Globus pallidus (tissue), 1 donor: ENCODE data around the gene EYS.
A peak's percentile ranks its signal among the peaks of the same experiment; 100 is the strongest.
"Not testable (repeated sequence)": the region's sequence is repeated elsewhere in the genome, so short reads cannot be mapped to it uniquely, and the experiment has no call there.

ENCODE experiments used
- DNase-seq: peaks from one replicate; pipeline ENCODE4 v3.0.0-alpha.2; 2015; ENCODE audit warnings: low spot score

The EYS gene

DNA sequence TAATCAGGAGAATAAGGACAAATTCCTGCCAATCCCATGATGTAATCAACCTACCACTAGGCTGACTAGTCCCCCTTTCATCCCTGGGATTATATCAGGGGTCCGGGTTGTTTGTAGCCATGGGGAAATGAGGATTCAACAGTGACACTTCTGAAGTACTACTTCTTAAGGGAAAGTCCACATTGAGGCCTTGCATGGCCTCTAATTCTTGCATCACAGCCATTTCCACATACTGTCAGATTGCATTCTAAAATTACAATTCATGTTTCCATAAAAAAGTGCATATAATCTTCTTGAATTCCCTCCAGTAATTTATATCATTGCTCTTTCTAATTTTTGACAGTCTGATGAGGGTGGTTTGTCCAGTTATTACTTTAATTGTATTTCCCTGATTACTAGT is 1887.2 kb downstream of the EYS start:
- DNase-seq: no peak

DNA sequence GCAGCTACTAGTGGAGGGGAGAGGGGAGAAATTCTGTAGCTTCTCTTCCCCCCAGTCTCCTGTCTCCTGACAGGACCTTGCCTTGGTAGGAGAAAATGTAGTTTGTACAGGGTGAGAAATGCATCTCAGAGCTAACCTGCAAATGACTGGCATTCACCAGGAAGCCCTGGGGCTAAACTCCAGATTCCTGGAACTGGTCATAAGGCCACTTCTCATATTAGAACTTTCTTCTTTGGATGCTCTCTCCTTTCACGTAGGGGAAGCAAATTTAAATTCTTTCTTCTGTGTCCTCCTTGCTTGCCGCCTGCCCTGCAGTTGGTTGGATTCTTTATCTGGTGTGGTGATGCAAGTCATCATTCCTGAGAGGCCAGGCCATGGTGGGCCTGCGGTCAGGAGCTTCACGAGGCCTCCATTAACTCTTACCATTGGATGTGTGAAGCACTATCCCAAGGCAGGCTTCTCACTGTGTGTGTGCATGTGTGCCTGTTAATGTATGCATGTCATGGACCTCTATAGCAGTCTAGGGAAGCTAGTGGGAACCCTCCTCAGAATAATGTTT is 1889.5 kb downstream of the EYS start:
- DNase-seq: no peak

DNA sequence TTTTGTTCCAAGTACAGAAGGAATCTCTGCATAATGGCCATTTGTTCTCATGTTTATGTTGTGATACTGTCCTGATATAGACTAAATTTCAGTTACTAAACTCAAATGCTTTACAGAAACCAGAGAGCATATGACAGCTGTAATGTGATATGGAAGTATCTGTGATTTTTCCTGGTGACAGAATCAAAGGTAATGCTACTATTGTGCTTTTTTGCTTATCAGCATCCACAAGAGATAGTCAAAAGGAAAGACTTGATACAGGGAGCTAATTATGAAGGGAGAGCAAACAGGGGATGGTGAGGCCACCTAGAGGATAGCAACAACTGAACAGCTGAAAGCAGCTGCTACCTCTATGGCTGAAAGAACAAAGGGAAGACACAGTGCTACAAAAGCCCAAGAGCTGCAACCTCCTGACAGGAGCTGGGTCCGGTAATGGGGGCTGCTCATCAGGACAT is 1890.0 kb downstream of the EYS start:
- DNase-seq: peak; percentile 33

DNA sequence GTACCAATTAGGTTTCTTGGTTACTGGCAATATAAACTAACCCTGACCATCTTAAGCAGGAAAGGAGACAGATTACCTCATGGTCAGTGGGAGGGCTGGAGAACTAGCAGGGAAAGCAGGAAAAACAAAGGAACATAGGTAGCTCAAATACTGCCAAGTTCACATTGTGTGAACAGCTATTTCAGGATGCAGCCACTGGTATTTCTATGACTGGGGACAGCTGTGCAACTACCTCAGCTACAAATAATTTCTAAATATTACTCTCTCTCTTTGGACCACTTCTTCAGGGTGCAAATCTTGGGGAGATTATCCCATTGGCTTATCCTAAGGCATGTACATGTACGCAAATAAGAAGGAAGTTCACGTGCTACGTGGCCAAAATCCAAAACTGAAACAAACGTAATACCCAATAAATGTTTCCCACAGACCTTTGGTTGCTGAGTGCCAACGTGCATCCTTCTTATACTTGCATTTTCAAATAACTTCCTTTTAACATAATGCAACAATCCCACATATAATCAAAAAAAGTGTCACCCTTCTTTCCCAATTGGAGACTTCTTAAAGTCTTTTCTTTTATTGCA is 1890.5 kb downstream of the EYS start:
- no peak for DNase-seq

- no peak for DNase-seq
Measured at GRCh38 chr6:63814459-63814858, 1892.6 kb downstream of the EYS start.

DNA sequence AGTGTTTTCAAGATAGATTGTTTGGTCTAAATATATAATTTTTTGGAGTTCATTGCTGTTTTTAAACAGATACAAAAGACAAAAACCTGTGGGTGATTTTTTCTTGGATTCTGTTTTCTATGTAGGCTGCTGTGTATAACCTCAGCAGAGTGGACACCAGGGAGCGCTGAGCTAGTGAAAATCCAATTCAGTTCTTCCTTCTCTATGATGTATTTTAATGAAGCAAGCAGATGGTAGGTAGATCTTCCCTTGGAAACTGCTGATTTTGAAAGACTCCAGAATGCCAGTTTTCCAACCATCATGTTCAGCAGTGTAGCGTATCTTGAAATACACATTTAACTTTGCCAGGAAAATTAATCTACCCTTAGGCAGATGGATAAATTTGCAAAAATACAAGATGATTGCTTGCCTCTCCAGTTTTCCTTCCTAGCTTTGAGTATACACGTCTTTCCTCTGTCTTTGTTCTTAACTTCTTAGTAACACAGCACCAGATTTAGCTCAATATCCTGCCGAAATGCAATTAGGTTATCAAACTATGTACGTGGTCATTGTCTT is 1893.4 kb downstream of the EYS start:
- no peak for DNase-seq

DNA sequence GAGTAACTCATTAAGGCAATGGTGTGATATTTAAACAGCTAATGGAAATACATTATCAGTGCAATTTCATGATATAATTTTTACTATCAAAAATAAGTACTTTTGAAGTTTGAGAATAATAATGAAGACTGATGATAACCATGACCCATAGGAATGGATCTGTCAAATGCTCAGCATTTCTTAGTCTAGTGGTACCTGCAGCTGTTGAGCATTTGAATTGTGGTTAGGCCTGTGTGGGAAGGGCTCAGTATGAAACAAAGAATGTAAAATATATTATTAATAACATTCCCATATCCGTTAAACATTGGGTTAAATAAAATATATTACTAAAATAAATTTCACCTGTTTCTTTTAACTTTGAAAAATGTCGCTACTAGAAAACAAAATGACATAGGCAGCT is 1898.5 kb downstream of the EYS start:
- no peak for DNase-seq

GRCh38 chr6:63807056-63807455 is 1900.0 kb downstream of the EYS start:
- no peak for DNase-seq

GRCh38 chr6:63806573-63806913 is 1900.5 kb downstream of the EYS start:
- no peak for DNase-seq

- no peak for DNase-seq
Measured at GRCh38 chr6:63805808-63806572, 1901.0 kb downstream of the EYS start.

GRCh38 chr6:63805345-63805744 is 1901.7 kb downstream of the EYS start:
- DNase-seq: no peak

DNA sequence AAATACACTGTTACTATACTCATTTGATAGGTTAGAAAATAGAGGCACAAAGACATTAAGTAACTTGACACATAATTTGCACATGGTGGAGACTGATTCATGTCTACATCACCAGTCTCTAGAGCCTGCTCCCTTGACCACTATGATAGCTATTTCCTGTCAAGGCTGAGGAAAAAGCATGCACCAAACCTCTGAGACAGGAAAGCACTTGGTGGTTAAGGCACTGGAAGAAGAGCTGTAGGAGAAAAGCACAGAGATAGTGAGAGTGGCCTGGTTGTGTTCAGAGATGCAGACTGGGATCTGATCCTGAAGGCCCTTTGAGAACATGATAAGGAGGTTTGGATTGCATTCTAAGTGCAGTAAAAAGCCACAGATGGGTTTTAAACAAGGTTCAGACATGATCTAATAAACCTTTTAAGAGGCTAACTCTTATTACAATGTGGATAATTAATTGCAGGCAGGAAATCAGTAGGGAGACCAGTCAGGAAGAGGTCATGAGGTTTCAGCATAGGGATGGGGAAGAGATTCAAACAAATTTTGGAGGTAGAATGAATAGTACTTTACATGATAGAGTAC is 1902.6 kb downstream of the EYS start:
- DNase-seq: no peak

- DNase-seq: peak; percentile 62
Measured at GRCh38 chr6:63803371-63803770, 1903.7 kb downstream of the EYS start.

DNA sequence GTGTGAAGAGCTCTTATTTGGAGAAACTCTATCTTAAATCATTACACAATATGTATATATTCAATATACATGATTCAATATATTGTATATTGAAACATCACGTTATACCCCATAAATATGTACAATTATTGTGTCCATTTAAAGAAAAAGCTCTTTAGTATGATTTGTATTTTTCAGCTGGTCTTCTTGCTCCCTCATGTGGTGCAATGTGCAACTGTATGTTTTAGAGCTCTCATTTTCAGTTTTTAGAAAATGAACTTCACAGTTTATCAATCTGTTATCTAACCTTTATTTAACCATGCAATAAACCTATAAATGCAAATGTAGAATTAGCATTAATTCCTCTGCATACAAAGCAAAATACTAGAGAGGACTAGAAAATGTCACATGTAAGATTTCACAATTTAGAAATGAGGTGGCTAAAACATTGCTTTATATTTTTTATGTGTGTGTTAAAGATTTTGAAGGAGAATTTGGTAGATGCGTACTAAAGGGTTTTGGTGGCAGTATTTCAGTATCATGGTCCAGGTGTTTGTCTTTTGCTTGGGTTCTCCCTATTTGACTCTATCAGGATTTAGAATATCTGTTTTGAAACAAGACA is 1904.3 kb downstream of the EYS start:
- peak; percentile 41 for DNase-seq

GRCh38 chr6:63800386-63800785 is 1906.6 kb downstream of the EYS start:
- not testable (repeated sequence) for DNase-seq

DNA sequence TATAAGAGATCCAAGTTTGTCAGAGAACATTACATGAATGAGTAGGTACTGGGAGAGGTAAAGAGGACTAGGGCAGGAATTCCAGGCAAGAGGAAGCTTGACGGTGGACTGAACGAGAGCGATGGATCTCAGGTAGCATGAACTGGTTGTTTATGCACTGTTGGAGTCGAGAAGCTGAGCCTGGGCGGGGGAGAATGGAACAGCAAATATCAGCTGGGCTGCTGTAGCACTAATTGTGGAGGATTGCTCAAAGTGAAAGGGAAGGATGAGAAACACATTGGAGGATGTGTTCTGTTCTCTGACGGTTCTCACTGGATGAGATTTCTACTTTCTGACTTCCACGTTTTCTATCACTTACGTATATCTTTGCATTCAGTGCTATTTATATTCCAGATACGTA is 1907.2 kb downstream of the EYS start:
- DNase-seq: no peak

DNA sequence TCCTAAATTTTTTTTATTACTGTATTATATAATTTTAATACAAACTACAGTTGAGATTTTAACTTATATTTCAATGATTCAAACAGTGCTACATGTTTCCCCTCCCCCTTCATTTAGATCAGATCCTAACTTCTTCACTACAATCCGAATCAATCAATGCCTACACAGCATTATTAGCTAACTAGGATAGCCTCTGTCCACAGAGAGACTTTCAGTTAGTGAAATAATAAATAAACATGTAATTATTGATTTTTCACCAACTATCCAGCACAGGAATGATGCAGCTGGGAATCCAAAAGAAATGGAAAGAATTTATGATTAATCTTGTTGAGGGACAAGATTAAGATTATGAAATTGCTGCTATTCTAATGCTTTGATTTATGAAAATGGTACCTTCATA is 1907.7 kb downstream of the EYS start:
- DNase-seq: no peak

DNA sequence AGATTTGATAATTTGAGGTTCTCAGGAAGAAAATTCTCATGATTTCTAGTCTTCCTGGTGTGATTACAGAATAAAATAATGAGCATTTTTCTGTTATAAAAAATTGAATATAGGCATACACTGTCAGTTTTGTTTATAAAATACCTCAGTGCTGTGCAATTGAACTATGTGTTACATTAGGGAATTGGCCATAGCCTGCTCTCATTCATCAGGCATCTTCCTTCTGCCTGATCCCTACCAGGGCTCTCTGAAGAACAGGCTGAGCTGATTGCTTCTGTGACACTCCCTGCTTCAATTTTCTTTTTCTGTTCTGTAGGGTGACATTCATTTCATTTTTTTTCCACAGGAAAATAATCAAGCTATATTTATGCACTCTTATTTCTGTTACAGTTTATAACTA is 1908.6 kb downstream of the EYS start:
- DNase-seq: no peak

- DNase-seq: no peak
Measured at GRCh38 chr6:63797721-63798120, 1909.3 kb downstream of the EYS start.

DNA sequence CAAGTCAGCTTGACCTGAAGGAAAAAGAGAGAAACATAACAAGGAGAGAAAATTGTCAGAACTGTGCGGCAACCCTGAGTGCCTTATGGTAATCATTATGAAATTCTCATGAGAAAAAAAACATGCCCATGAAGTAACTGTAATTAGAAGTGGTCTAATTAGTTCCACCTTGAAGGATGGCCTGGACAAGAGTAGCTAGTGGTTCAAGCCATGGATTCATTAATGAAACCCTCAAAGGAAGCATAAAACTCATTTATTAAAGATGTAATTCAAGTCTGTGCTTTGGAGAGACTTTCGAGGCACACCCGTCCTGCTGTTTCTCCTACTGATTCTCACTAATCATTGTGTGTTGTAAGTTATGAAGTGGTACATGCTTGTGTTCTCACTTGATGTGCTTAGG is 1911.2 kb downstream of the EYS start:
- DNase-seq: no peak

- no peak for DNase-seq
Measured at GRCh38 chr6:63795006-63795405, 1912.0 kb downstream of the EYS start.

DNA sequence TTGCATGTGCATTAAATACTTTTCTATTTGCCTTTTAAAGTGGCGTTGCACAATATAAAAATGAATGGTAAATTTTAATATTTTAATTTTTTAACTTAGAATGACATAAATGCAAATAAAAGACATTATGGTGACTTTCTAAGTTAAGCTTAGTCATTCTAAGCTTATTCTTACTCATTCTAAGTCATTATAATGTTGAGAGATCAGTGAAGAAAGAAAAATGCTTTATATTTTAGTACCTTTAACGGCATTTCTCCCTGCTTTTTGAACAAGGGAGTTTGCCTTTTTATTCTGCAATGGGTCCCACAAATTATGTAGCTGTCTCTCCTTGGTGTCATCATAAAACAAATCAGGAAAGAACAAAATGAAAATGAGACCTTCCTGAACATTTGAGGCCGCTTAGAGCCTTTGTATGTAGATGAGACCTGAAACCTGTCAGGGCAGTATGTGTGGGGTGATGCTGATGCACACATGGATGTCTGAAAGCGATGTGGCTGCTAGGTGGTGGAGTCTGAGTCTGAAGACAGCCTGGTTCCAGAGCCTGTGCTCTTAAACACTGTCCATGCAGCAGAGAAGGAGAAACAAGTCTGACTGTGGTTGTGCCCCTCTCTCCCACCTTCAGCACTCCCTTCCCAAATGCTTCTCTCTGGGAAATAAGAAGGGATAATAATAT is 1913.4 kb downstream of the EYS start:
- no peak for DNase-seq
